ENCODE measurements around the gene COL11A2.
"Not testable (repeated sequence)": the region's sequence is repeated elsewhere in the genome, so short reads cannot be mapped to it uniquely, and the experiment has no call there.

The COL11A2 gene

DNA sequence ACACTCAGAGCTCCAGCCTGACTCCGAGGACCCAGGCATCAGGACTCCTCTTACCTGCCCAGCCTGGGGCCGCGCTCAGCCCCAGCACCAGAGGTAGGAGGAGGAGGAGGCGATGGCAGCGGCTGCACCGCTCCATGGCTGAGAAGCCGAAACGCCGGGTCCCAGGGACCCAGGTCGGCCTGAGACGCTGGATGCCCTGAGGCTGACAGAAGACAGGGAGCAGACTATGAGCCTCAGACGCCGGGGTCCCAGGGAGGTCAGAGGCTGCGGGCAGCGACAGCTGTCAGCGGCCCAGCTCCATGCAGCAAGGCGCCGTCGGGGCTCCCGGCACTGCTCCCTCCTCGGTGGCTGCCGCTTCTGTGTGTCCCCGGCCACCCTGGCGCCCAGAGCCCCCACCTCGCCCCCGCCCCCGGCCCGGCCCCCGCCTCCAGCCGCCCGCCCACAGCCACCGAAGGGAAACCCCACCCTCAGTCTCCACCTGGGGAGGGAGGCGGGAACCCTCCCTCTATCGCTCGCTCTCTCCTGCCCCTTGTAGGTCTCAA, at the start of gene COL11A2:
Gene COL11A2 (minus strand): TSS at position 363 of the 542 bp plus-strand sequence. CDS start 227 bp downstream, at position 136.
- DNase-seq (ENCODE audit: low spot score), result no peak

DNA sequence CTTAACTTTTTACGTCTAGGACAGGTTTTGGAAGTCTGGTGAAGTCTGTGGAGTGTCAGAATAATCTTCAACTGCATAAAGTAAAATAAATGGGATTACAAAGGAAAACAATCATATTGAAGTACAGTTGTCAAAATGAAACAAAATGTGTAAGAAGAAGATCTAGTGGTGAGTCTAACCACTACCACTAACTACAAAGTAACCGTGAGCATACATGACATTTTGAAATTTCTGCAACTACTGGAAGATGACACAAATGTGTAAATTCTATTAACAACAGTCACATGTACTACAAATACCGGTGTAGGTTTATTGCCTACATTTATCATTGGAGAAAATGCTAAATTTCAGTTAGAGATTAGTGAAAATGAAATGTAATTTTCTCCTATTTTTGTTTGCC, 49.7 kb upstream of the COL11A2 start:
- DNase-seq (ENCODE audit: low spot score), result no peak

DNA sequence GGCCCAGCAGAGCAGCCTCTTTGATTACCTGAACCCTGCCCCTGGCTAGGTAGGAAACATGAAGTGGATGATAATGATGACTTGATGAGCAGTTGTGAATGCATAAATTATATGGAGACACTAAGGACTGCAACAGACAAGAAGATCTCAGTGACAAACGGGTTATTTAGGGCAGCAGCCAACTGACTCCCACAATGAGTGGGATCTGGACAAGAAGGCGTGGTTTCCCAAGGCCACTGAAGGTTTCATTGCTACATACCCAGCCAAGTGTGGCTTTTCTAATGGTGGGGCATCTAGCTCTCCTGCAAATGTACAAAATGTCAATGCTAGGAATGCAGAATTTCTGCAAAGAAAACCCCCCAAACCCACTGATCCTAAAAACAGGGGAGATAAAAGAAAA, 45.5 kb upstream of the COL11A2 start:
- DNase-seq (ENCODE audit: low spot score), result no peak

DNA sequence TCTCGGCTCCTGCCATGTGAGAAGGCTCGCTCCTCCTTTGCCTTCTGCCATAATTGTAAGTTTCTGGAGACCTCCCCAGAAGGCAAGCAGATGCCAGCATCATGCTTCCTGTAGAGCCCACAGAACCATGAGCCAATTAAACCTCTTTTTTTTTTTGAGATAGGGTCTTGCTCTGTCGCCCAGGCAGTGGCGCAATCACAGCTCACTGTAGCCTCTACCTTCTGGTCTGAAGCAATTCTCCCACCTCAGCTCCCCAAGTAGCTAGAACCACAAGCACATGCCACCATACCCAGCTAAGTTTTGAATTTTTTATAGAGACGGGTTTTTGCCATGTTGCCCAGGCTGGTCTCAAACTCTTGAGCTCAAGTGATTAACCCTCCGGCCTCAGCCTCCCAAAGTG, 44.6 kb upstream of the COL11A2 start:
- no peak for DNase-seq (ENCODE audit: low spot score)

DNA sequence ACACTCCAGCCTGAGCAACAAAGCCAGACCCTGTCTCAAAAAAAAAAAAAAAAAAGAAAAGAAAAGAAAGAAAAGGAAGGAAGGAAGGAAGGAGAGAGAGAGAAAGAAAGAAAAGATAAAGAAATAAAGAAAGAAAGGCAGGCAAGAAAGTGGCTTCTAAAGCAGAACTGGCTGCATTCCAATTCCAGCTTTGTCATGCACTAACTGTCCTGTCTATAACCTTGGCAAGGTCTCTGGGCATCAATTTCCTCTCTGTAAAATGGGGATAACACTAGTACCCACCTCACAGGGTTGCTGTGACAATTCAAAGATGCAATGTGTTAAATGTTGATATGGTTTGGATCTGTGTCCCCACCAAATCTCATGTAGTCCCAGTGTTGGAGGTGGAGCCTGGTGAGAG, 44.1 kb upstream of the COL11A2 start:
- DNase-seq (ENCODE audit: low spot score), result no peak

DNA sequence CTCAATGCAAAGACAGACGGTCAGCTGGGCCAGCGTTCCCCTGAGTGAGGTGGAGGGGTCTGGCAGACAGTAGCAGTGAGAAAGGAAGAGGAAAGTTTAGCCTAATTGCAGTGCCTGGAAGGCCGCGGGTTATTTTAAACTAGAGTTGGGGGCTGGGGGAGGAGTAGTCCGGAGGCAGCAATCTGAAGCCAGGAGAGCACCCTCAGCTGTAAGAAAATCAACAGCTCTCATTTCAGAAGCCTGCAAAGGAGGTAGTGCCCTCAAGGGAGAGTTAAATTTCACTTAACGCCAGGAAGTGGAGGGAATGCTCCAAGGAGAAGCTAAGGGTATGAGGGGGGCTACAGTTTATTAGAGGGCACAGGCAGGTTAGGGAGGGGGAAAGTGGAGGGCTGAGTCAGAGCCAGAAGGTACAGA, 43.0 kb upstream of the COL11A2 start:
- no peak for DNase-seq (ENCODE audit: low spot score)

DNA sequence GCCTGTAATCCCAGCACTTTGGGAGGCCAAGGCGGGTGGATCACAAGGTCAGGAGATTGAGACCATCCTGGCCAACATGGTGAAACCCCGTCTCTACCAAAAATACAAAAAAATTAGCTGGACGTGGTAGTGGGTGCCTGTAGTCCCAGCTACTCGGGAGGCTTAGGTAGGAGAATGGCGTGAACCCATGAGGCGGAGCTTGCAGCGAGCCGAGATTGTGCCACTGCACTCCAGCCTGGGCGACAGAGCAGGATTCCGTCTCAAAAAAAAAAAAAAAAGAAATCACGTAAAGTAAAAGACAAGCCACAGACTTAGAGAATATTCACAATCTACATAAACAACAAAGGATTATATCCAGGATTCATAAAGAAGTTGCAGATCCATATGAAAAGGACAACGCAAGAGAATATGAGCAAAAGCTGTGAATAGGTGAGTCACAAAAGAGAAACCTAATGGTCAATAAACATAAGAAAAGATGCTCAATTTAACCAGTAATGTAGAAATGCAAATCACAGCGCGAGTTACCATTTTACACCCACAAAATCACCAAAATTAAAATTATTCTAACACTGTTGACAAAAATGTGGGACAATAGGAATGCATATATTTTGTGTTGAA, 34.3 kb upstream of the COL11A2 start:
- DNase-seq (ENCODE audit: low spot score), result not testable (repeated sequence)

DNA sequence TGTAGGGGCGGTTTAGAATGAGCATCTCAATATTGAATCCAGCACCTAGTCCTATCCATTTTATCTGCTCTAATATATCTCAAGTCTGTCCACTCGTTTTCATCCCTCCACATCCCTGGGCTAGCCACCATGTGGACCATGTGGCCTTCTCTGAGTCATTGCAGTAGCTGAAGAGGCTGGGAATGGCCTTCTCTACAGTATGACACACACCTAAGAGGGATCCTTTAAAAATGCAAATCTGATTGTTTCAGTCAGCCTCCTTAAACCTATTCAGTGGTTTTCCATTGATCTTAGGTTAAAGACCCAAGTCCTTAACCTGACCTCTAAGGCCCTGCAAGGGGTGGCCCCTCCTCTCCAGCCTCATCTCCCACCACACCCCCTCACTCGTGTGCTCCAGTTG, 25.4 kb upstream of the COL11A2 start:
- DNase-seq (ENCODE audit: low spot score), result no peak

DNA sequence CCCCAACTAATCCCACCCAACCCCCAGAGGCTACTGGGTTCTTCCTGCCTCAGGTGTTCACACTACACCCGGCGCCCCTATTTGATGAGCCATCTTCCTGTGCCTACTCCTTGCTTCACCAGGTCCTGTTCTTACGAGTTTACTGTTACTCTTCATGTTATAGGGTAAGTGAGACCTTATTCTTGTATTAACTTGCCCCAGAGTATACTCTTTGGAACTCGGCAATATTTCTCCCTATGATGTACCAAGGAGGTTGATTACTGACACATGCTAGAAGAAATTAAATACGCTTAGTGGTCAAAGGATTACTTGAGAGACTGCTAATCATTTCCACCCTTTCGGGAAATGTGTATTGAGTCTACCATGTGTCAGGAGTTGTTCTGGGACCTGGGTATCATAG, 25.0 kb upstream of the COL11A2 start:
- DNase-seq (ENCODE audit: low spot score), result no peak

DNA sequence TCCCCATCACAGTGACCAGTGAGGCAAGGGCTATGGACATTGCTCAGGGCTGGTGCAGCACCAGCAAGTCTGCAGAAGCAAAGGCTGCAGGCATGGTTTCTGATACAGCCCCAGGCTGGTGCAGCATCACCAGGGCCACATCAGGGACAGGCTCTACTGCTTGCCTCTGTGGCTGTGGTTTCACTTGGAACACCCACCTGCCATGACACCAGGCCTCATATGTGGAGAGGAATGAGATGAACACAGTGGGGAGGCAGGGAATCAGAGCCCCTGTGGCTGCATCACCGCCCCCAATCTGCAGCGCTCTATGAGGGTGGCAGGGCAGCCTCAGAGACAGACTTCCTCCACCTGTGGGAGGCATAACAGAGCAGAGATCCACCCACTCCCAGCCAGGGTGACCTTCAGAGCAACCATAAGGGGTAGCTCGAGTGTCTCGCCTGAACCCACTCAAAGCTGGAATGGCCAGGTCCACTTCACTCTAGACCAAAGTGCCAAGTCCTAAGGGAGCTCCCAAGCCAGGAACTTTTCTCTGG, 23.9 kb upstream of the COL11A2 start:
- no peak for DNase-seq (ENCODE audit: low spot score)

DNA sequence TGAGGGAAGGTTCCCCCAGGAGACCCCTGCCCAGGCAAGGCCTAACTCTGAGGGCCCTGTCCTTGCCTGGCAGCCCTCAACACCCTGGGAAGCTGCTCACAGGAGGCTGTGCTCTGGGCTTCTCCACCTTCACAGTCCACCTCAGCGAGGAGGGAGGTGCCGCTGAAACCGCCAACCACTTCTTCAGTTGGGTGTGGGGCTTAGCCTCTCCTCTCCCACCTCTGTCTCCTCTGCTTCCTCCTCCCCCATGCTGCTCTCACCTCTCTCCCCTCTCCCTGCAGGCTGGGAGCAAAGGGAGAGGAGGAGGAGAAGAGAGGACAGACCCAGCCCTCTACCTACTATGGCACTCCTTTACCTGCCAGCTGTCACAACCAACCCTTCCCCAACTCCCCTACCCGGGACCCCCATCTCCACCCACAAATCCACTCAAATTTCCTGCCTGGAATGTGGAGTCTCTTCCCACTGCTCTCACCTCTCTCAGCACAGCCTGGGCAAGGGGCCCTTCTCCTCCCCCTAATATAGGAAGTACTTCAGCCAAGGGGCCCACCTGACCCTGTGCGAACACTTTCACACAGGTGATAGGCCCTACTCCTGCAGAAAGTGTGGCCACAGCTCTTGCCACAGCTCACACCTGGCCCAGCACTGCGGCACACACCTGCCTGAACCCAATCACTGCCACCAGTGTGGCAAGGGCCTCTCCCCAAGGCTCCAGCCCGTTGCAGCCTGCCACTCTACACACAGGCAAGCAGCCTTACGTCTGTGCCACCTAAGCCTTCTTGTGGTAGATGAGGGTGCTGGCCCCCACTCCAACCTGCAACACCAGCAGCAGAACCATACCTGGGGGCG, 23.2 kb upstream of the COL11A2 start:
- no peak for DNase-seq (ENCODE audit: low spot score)

DNA sequence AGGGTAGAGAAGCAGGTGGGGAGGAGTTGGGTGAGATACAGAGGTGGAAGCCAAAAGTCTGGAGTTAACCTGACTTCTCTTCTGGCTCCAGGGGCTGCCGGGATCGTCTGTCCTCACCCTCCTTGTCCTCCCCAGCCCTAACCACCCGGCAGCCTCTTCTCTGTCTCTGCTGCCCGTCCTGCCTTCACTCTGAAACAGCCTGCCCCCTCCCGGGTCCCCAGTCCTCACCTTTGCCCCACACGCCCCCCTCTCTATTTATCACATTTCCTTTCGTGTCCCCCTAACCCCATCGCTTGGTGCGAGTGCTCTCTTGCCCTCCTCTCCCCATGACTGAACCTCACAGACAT, 21.7 kb upstream of the COL11A2 start:
- no peak for DNase-seq (ENCODE audit: low spot score)

DNA sequence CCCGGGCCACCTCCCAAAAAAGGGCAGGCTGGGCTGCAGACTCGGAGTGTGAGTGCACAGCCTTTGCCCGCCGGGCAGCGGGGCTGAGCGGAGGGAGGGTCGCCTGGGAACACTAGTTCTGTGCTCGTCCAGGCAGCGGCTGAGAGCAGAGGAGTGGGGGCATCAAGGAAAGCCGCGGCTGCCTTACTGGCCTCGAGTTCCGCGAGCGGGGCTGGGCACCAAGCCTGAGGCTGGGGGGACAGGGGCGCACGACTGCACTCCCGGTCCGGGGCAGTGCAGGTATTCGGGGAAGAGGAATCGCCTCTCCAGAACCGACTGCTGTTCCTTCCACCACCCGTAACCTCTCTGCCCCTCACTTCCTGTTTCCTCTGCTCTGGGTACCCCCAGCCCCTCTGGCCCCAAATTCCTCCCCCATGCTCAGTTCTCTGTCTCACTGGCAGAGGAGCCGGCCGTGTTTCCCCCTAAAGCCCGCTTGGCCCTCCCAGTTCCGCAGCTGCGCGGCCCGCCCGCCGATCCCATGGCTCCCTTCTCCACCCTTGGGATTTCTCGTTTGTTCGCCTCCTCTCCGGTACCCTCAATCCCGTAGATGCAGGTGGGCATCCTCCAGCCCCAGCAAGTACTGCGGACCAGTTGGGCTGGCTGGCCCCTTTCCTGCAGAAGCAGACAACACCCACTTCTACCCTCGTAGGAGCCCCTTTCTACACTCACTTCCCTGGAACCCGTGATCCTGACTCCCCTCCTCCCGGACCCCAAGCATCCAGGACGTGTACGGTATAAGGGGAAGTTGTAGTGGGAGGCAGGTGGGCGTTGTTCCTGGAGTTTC, 21.1 kb upstream of the COL11A2 start:
- peak; percentile 62 for DNase-seq (ENCODE audit: low spot score)

DNA sequence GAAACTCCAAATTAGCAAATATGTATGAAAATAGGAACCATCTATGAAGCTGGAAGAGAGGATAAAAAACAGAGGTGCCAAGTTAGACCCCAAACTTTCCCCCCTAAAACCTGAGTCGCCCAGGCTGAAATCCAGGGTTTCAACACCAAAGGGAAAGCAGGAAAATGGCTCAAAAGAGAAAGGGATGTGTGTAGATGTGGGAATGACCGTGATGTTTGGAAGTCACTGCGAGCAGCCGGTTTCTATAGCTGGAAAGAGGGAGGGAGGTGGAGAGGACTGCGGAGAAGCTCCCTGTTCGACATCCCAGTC, 20.5 kb upstream of the COL11A2 start:
- DNase-seq (ENCODE audit: low spot score), result peak; percentile 69

DNA sequence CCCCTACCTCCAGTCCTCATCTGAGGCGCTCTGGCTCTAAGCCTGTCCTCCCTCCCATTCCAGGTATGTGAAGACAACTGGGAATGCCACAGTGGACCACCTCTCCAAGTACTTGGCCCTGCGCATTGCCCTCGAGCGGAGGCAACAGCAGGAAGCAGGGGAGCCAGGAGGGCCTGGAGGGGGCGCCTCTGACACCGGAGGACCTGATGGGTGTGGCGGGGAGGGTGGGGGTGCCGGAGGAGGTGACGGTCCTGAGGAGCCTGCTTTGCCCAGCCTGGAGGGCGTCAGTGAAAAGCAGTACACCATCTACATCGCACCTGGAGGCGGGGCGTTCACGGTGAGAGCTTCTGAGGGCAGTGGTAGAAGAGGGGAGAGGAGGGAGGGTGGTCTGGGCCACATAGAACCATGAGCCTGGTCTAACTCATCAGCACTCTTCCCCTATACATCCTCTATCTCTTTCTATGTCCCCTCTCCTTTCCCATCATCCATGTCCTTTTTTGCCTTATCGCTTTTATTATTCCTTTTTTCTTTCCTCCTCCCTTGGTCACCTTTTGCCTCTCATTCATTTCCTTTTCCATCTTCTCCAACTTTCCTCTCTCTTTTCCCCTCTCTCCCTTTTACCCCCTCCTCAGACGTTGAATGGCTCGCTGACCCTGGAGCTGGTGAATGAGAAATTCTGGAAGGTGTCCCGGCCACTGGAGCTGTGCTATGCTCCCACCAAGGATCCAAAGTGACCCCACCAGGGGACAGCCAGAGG, 19.6 kb upstream of the COL11A2 start:
- DNase-seq (ENCODE audit: low spot score), result no peak

DNA sequence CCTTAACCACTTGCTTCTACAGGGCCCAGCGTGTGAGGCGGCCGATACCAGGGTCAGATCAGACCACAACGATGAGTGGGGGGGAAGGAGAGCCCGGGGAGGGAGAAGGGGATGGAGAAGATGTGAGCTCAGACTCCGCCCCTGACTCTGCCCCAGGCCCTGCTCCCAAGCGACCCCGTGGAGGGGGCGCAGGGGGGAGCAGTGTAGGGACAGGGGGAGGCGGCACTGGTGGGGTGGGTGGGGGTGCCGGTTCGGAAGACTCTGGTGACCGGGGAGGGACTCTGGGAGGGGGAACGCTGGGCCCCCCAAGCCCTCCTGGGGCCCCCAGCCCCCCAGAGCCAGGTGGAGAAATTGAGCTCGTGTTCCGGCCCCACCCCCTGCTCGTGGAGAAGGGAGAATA, 18.9 kb upstream of the COL11A2 start:
- no peak for DNase-seq (ENCODE audit: low spot score)

DNA sequence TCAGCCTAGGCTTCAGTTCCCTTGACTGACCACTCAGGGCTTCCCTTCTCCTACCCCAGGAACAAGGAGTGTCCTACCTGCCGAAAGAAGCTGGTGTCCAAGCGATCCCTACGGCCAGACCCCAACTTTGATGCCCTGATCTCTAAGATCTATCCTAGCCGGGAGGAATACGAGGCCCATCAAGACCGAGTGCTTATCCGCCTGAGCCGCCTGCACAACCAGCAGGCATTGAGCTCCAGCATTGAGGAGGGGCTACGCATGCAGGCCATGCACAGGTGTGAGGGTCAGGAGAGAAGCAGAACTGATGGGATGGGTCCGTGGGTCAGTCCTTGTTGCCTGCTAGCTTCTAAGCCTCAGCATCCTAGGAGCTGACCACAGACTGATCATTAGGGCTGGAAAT, 17.6 kb upstream of the COL11A2 start:
- peak; percentile 3 for DNase-seq (ENCODE audit: low spot score)

DNA sequence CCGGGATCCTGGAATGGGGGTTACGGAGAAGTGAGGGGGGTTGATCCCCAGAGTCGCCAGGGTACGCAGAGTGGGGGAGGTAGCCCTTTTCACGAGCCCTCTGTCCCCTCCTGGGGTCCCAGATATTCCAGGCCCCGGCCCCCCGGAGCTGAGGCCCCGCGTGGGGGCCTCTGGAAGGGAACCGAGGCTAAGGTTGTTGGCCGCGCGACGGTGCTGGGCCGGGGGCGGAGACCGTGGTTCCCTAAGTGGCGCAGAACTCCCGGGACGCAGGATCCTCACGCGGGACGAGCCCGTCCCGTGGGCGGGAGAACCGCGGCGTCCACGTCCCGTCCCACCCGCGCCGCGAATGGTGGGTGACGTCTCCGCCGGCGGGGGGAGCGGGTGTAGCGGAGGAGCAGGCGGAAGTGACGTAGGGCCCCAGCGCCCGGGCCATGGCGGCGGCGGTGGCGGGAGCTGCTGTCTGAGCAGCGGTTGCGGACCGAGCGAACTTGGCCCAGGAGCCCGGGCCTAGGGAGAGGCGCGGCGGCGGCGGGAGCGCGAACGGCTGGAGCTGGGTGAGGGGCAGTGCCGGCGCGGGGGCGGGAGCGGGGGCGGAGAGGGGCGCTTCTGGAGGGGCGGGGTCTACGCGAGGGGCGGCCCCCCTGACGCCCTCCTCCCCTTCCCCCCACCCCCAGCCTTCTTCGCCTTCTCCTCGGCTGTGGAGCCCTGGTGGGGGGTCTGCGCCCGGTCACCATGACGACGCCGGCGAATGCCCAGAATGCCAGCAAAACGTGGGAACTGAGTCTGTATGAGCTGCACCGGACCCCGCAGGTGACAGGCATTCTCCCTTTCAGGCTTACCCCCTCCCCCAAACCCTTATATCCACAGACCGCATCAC, 16.1 kb upstream of the COL11A2 start, which contains the start of gene RING1:
Gene RING1 (plus strand): TSS at position 410 of the 877 bp plus-strand sequence. CDS start 323 bp downstream, at position 733.
- DNase-seq (ENCODE audit: low spot score), result peak; percentile 97

DNA sequence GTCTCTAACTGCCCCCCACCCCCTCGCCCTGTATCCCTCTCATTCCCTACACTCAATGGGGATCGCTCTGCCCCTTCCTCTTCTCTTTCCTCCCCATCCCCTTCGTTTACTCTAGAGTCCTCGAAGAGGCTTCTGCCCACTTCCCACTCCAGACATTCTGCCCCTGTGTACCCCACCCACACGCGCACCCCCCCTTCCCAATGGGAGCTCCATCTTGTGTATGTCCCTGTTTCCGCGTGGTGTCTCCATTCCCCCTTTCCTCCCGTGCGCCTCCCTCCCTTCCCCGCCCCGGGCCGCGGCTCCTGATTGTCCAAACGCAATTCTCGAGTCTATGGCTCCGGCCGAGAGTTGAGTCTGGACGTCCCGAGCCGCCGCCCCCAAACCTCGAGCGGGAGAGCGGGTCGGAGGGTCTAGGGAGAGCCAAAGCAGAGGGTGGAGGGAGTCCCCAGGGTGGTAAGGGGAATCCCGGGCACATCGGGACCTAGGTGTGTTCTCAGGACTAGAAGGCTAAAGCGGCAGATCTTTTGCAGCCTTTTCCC, 15.4 kb upstream of the COL11A2 start:
- DNase-seq (ENCODE audit: low spot score), result peak; percentile 77

DNA sequence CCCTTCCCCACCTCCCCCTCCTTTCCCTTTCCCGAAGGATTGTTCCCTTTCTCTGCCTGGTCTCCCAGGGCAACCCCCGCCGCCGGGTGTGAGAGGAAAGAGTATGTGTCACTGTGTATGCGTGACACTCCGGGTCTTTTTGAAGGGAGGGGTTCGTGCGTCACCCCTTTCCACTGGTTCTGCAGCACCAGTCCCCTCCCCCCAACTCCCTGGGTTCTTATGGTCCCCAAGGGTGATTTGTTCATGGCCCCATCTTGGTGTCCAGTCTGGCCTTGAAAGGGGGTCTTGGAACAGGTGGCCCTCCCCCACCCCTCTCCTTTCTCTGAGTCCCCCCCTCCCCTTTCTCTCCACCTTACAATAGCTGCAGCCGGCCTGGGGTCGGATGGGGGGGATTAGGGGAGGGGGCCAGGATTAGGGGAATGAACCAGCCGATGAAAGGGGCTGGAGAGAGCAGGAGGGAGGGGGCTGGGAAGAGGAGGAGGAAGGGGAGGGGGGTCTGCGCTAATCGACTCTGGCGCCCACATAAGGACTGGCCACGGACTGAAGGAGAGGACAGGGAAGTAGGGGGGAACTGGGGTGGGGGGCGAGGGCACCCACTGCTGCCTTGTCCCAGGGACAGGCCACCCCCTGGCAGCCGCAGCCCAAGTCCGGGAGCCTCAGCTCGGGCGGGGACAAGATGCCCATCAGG, 14.7 kb upstream of the COL11A2 start:
- DNase-seq (ENCODE audit: low spot score), result peak; percentile 90

Data from hepatic stellate cell (primary cell).